K562 (cell line): Measurements from ENCODE around the gene TRAPPC4. TPM values are rescaled to one million over a fixed set of nuclear protein-coding genes. Genes with fewer than 3 reads are reported as not detected.
A peak's percentile ranks its signal among the peaks of the same experiment; 100 is the strongest.

Experiments
- ARID1B ChIP-seq: fragments of 450-650 bp; IDR thresholded peaks from 2 replicates; pipeline ENCODE4 v1.6.1; 2016; ENCODE audit warnings: antibody characterized with exemption, mild to moderate bottlenecking, inconsistent platforms
- CBX5 ChIP-seq: IDR thresholded peaks from 2 replicates; pipeline ENCODE4 v1.6.1; 2014; ENCODE audit warnings: low read depth, borderline replicate concordance
- CC2D1A ChIP-seq: fragments of 450-650 bp; IDR thresholded peaks from 2 replicates; pipeline ENCODE4 v1.6.1; 2017; ENCODE audit warnings: mild to moderate bottlenecking
- E2F3 ChIP-seq: fragments of 250-450 bp; sonication (Bioruptor Pico); IDR thresholded peaks from 2 replicates; pipeline ENCODE4 v1.4.0; 2020; ENCODE audit warnings: mild to moderate bottlenecking
- ETV1 ChIP-seq: fragments of 450-650 bp; conservative IDR thresholded peaks from 2 replicates; pipeline ENCODE4 v1.6.1; 2016; ENCODE audit warnings: missing genetic modification characterization, control low read depth, low read depth, missing compliant biosample characterization
- GATAD2A ChIP-seq: fragments of 450-650 bp; IDR thresholded peaks from 2 replicates; pipeline ENCODE4 v1.6.1; 2017
- GTF2A2 ChIP-seq: IDR thresholded peaks from 2 replicates; pipeline ENCODE4 v1.6.1; 2016; ENCODE audit warnings: mild to moderate bottlenecking, missing genetic modification characterization, missing compliant biosample characterization
- PHF21A ChIP-seq: fragments of 450-650 bp; IDR thresholded peaks from 2 replicates; pipeline ENCODE4 v1.6.1; 2017; ENCODE audit warnings: low read depth, borderline replicate concordance
- POLR2A ChIP-seq: fragments of 450-650 bp; conservative IDR thresholded peaks from 2 replicates; pipeline ENCODE4 v1.6.1; 2016
- POLR3G ChIP-seq: IDR thresholded peaks from 2 replicates; pipeline ENCODE4 v1.6.1; 2011; ENCODE audit not compliant: insufficient read length, insufficient replicate concordance; ENCODE audit errors: extremely low read depth
- RBM34 ChIP-seq: fragments of 200-400 bp; formaldehyde crosslinking; IDR thresholded peaks from 2 replicates; pipeline ENCODE4 v1.6.1; 2018; ENCODE audit warnings: low read length, borderline replicate concordance; ENCODE audit not compliant: insufficient read depth
- RREB1 ChIP-seq: fragments of 250-450 bp; sonication (Bioruptor Pico); IDR thresholded peaks from 2 replicates; pipeline ENCODE4 v1.4.0; 2020
- STAT5A ChIP-seq: IDR thresholded peaks from 2 replicates; pipeline ENCODE4 v1.6.1; 2012; ENCODE audit warnings: low read length, inconsistent platforms, borderline replicate concordance
- TRIM24 ChIP-seq, 2 experiments: fragments of 450-650 bp; IDR thresholded peaks; 2 replicates each; pipeline ENCODE4 v1.6.1; 2016
- TRIM28 ChIP-seq: fragments of 450-650 bp; IDR thresholded peaks from 2 replicates; pipeline ENCODE4 v1.6.1; 2017
- TSC22D4 ChIP-seq: fragments of 450-650 bp; IDR thresholded peaks from 2 replicates; pipeline ENCODE4 v1.6.1; 2016; ENCODE audit warnings: missing genetic modification characterization, missing biosample characterization, control low read depth
- ZBTB12 ChIP-seq: fragments of 250-450 bp; sonication (Bioruptor Pico); IDR thresholded peaks from 2 replicates; pipeline ENCODE4 v1.4.0; 2020
- ZBTB9 ChIP-seq: fragments of 450-650 bp; formaldehyde crosslinking; IDR thresholded peaks from 2 replicates; pipeline ENCODE4 v1.4.0; 2020; ENCODE audit warnings: mild to moderate bottlenecking, moderate library complexity
- ZNF280B ChIP-seq: fragments of 250-450 bp; sonication (Bioruptor Pico); IDR thresholded peaks from 2 replicates; pipeline ENCODE4 v1.5.1; 2021; ENCODE audit warnings: mild to moderate bottlenecking
- ZNF79 ChIP-seq: fragments of 250-450 bp; sonication (Bioruptor Pico); IDR thresholded peaks from 2 replicates; pipeline ENCODE4 v1.4.0; 2020; ENCODE audit warnings: low read depth, mild to moderate bottlenecking, moderate library complexity
- polyA plus RNA-seq, 8 experiments: library from polyadenylated mRNA; depleted of rRNA in 4 of 8; stranded (reverse) in 5 of 8; unstranded in 3 of 8; fragments of >200 nt; fragmentation: Nextera tagmentation in 2 of 8; fragmentation: Illumina TruSeq in 1 of 8; extraction: Ambion mirVana in 2 of 8; extraction: Trizol in 1 of 8; gene quantifications; 2 replicates each; pipeline versions ENCODE4 v1.2.1 to v1.2.3, GENCODE V29; 2011 to 2014; ENCODE audit warnings: inconsistent platforms in 1 of 8, missing spikeins in 1 of 8
- total RNA-seq, 7 experiments: library from RNA; depleted of rRNA in 6 of 7; stranded (reverse); fragments of >200 nt in 6 of 7; fragmentation: Illumina TruSeq in 2 of 7; extraction: Trizol in 2 of 7; gene quantifications; 2 replicates each; pipeline versions ENCODE4 v1.2.1 to v1.2.3, GENCODE V29; 2011 to 2021; ENCODE audit warnings: low replicate concordance in 1 of 7

The TRAPPC4 gene
- total and polyA plus RNA-seq, 9 of the 15 experiments (the other 6 are each of a cell fraction or from before 2014, with no cell fraction given): 121 to 524 (median 142) TPM

GRCh38 chr11:118980191-118980881 lies 38.2 kb upstream of the TRAPPC4 start (continued):
- TF ChIP-seq RREB1 (no peak), ETV1 (tag) (peak; percentile 80), PHF21A (no peak), POLR3G (no peak), GATAD2A (no peak), TSC22D4 (no peak), ZBTB9 (peak; percentile 68; the same call in 1 of the 2 replicates), ZBTB12 (CRISPR knock-in tag) (no peak), RBM34 (no peak), CBX5 (no peak), CC2D1A (no peak), TRIM28 (0 out of 2 replicates have a peak, but pooled peaks have one; percentile 55), ZNF79 (no peak), ZNF280B (CRISPR knock-in tag) (no peak), TRIM24 (IDR thresholded peaks at IDR 0.05) (no peak), POLR2A (peak; percentile 76), ARID1B (peak; percentile 54), GTF2A2 (tag) (no peak), STAT5A (no peak), E2F3 (CRISPR knock-in tag) (peak; percentile 39; the same call in 1 of the 2 replicates)
